ENCODE results near the gene C17orf113. TPM values are rescaled to one million over a fixed set of nuclear protein-coding genes. Genes with fewer than 3 reads are reported as not detected.

The C17orf113 gene
- total and polyA plus RNA-seq, 2 of the 13 experiments (the other 11 are each of a cell fraction or from before 2014, with no cell fraction given): 0.87 to 1.1 TPM

DNA sequence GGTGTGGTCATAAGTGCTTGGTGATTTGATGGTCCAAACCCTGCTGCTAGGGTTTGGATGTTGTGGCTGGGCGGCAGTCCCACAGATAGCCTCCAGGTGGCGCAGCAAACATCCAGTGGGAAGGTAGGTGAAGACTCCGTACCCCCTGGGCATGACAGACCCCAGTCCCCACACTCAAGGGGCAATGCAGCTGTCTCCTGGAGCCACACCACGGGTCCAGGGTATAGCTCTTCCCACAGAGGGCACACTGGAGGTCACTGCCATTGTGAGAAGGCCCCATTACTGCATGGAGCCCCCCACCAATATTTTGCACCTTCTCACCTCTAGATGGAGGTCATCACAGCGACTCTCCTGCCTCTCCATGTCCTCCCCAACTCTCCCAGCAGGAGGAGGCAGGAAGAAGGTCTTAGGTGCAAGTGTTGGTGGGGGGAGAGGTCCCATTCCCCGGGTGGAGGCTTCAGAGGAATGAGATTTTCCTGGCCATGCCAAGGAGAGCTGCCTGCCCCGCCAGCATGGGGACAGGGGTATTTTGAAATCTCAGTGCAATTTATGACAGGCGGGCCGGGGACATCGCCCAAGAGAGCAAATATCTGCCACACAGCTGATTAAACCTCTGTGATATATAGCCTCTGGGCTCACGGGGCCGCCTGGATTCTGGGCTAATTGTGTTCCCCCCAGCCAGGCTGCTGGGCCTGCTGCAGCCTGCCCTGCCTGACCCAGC is 17.1 kb upstream of the C17orf113 start (continued):
- TF ChIP-seq, protein P1, sequence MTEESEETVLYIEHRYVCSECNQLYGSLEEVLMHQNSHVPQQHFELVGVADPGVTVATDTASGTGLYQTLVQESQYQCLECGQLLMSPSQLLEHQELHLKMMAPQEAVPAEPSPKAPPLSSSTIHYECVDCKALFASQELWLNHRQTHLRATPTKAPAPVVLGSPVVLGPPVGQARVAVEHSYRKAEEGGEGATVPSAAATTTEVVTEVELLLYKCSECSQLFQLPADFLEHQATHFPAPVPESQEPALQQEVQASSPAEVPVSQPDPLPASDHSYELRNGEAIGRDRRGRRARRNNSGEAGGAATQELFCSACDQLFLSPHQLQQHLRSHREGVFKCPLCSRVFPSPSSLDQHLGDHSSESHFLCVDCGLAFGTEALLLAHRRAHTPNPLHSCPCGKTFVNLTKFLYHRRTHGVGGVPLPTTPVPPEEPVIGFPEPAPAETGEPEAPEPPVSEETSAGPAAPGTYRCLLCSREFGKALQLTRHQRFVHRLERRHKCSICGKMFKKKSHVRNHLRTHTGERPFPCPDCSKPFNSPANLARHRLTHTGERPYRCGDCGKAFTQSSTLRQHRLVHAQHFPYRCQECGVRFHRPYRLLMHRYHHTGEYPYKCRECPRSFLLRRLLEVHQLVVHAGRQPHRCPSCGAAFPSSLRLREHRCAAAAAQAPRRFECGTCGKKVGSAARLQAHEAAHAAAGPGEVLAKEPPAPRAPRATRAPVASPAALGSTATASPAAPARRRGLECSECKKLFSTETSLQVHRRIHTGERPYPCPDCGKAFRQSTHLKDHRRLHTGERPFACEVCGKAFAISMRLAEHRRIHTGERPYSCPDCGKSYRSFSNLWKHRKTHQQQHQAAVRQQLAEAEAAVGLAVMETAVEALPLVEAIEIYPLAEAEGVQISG (CRISPR knock-in tag; IDR thresholded peaks at IDR 0.05): peak; percentile 32; the same call in 1 of the 2 replicates
- TF ChIP-seq IKZF1 (IDR thresholded peaks at IDR 0.05): no peak
- no peak for TF ChIP-seq CREBL2 (CRISPR knock-in tag; IDR thresholded peaks at IDR 0.05; ENCODE audit: borderline replicate concordance)
- TF ChIP-seq ZNF7 (CRISPR knock-in tag; IDR thresholded peaks at IDR 0.05): no peak
- no peak for TF ChIP-seq SP2 (CRISPR knock-in tag; IDR thresholded peaks at IDR 0.05)
- TF ChIP-seq, protein P2, sequence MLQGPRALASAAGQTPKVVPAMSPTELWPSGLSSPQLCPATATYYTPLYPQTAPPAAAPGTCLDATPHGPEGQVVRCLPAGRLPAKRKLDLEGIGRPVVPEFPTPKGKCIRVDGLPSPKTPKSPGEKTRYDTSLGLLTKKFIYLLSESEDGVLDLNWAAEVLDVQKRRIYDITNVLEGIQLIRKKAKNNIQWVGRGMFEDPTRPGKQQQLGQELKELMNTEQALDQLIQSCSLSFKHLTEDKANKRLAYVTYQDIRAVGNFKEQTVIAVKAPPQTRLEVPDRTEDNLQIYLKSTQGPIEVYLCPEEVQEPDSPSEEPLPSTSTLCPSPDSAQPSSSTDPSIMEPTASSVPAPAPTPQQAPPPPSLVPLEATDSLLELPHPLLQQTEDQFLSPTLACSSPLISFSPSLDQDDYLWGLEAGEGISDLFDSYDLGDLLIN (CRISPR knock-in tag; IDR thresholded peaks at IDR 0.05; ENCODE audit: borderline replicate concordance): no peak
- no peak for TF ChIP-seq MAF1 (CRISPR knock-in tag; IDR thresholded peaks at IDR 0.05; ENCODE audit: borderline replicate concordance)
- TF ChIP-seq SIX4 (CRISPR knock-in tag; IDR thresholded peaks at IDR 0.05): no peak
- no peak for TF ChIP-seq ZNF766 (CRISPR knock-in tag; IDR thresholded peaks at IDR 0.05; ENCODE audit: borderline replicate concordance)
- TF ChIP-seq, protein P3, sequence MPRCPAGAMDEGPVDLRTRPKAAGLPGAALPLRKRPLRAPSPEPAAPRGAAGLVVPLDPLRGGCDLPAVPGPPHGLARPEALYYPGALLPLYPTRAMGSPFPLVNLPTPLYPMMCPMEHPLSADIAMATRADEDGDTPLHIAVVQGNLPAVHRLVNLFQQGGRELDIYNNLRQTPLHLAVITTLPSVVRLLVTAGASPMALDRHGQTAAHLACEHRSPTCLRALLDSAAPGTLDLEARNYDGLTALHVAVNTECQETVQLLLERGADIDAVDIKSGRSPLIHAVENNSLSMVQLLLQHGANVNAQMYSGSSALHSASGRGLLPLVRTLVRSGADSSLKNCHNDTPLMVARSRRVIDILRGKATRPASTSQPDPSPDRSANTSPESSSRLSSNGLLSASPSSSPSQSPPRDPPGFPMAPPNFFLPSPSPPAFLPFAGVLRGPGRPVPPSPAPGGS (CRISPR knock-in tag; IDR thresholded peaks at IDR 0.05): peak; percentile 1; the same call in 1 of the 2 replicates
- no peak for TF ChIP-seq ZNF496 (CRISPR knock-in tag; IDR thresholded peaks at IDR 0.05; ENCODE audit: insufficient replicate concordance)
- TF ChIP-seq ZNF513 (CRISPR knock-in tag; conservative IDR thresholded peaks at IDR 0.05): no peak
- TF ChIP-seq CREB1 (IDR thresholded peaks at IDR 0.05): no peak
- TF ChIP-seq CREB1 (CRISPR knock-in tag; IDR thresholded peaks at IDR 0.05): no peak
- 0 out of 2 replicates have a peak, but pooled peaks have one; percentile 22 for TF ChIP-seq ZFP90 (CRISPR knock-in tag; IDR thresholded peaks at IDR 0.05; ENCODE audit: borderline replicate concordance)
- TF ChIP-seq, protein P4, sequence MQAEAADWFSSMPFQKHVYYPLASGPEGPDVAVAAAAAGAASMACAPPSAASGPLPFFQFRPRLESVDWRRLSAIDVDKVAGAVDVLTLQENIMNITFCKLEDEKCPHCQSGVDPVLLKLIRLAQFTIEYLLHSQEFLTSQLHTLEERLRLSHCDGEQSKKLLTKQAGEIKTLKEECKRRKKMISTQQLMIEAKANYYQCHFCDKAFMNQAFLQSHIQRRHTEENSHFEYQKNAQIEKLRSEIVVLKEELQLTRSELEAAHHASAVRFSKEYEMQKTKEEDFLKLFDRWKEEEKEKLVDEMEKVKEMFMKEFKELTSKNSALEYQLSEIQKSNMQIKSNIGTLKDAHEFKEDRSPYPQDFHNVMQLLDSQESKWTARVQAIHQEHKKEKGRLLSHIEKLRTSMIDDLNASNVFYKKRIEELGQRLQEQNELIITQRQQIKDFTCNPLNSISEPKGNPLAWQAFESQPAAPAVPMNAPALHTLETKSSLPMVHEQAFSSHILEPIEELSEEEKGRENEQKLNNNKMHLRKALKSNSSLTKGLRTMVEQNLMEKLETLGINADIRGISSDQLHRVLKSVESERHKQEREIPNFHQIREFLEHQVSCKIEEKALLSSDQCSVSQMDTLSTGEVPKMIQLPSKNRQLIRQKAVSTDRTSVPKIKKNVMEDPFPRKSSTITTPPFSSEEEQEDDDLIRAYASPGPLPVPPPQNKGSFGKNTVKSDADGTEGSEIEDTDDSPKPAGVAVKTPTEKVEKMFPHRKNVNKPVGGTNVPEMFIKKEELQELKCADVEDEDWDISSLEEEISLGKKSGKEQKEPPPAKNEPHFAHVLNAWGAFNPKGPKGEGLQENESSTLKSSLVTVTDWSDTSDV (CRISPR knock-in tag; IDR thresholded peaks at IDR 0.05): 0 out of 2 replicates have a peak, but pooled peaks have one; percentile 36
- TF ChIP-seq RBM39 (IDR thresholded peaks at IDR 0.05; ENCODE audit: low read depth, low read length, poor library complexity, severe bottlenecking): no peak
- no peak for TF ChIP-seq SOX6 (IDR thresholded peaks at IDR 0.05)
- no peak for TF ChIP-seq SOX6 (CRISPR knock-in tag; IDR thresholded peaks at IDR 0.05)
- no peak for TF ChIP-seq PCBP2 (optimal IDR thresholded peaks at IDR 0.05; ENCODE audit: low read depth, low read length, poor library complexity, severe bottlenecking)

Data from HepG2 (cell line).